CD4-positive, alpha-beta T cell treated with Interleukin-1 beta for 1 hour (primary cell): Measurements from ENCODE around the gene SLC6A17.

Experiments used
- DNase-seq, 2 donors: peaks; one replicate each; pipeline ENCODE4 v3.0.0-alpha.2; 2020 to 2022

SLC6A17 gene

GRCh38 chr1:110223581-110223980 lies 73.3 kb downstream of the SLC6A17 start:
- DNase-seq = no peak

GRCh38 chr1:110224240-110224995 lies 74.1 kb downstream of the SLC6A17 start:
- no peak for DNase-seq

- no peak for DNase-seq
Observed at GRCh38 chr1:110225212-110225611, 74.9 kb downstream of the SLC6A17 start.

GRCh38 chr1:110225756-110226404 lies 75.6 kb downstream of the SLC6A17 start:
- no peak for DNase-seq

- DNase-seq = no peak
Observed at GRCh38 chr1:110227774-110228173, 77.5 kb downstream of the SLC6A17 start.

- DNase-seq = no peak
Observed at GRCh38 chr1:110228381-110228780, 78.1 kb downstream of the SLC6A17 start.

GRCh38 chr1:110228869-110229268 lies 78.6 kb downstream of the SLC6A17 start:
- DNase-seq = no peak

GRCh38 chr1:110229348-110230001 lies 79.2 kb downstream of the SLC6A17 start:
- DNase-seq = no peak

GRCh38 chr1:110230381-110231199 lies 80.3 kb downstream of the SLC6A17 start:
- DNase-seq = no peak

GRCh38 chr1:110233861-110234260 lies 83.6 kb downstream of the SLC6A17 start:
- no peak for DNase-seq

- DNase-seq = no peak
Observed at GRCh38 chr1:110234691-110235090, 84.4 kb downstream of the SLC6A17 start.

- no peak for DNase-seq
Observed at GRCh38 chr1:110235181-110235833, 85.0 kb downstream of the SLC6A17 start.

- peak in 1 of 2 donors; percentile 28 for DNase-seq
Observed at GRCh38 chr1:110235834-110236682, 85.8 kb downstream of the SLC6A17 start.

- DNase-seq = no peak
Observed at GRCh38 chr1:110237386-110238152, 87.3 kb downstream of the SLC6A17 start.

GRCh38 chr1:110239441-110240430 lies 89.4 kb downstream of the SLC6A17 start:
- no peak for DNase-seq

GRCh38 chr1:110240476-110241210 lies 90.3 kb downstream of the SLC6A17 start:
- no peak for DNase-seq

GRCh38 chr1:110241516-110241915 lies 91.2 kb downstream of the SLC6A17 start:
- no peak for DNase-seq

GRCh38 chr1:110242062-110242461 lies 91.8 kb downstream of the SLC6A17 start:
- no peak for DNase-seq

GRCh38 chr1:110242731-110243130 lies 92.4 kb downstream of the SLC6A17 start:
- DNase-seq = no peak
